Loucy (cell line): ENCODE measurements around the gene PDE11A.

Source experiments
- EZH2phosphoT487 ChIP-seq: fragments of 200-600 bp; IDR thresholded peaks from 2 replicates; pipeline ENCODE4 v1.6.1; 2018; ENCODE audit warnings: antibody characterized with exemption, mild to moderate bottlenecking, moderate library complexity, borderline replicate concordance
- TF ChIP-seq, protein P1 (sequence below): fragments of 200-600 bp; sonication (generic); conservative IDR thresholded peaks from 2 replicates; pipeline ENCODE4 v1.5.1; 2014; ENCODE audit warnings: mild to moderate bottlenecking, antibody characterized with exemption, low read length

DNA sequence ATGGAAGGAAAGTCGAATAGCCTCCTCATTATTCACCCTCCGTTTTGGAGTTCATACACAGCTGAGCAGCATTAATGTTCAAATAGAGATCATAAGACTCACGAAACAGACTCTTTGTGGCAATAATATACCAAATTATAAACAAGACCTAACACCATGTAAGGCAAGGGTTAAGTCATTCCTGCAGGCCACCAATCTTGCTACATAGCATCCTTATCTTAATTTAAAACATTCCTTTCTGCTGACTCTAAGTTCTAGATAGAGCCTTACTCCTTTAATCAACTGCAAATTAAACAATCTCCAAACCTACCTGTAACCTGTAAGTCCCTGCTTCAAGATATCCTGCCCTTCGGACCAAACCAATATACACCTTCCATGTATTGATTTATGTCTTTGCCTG lies 178.0 kb downstream of the PDE11A start:
- TF ChIP-seq, protein P1, sequence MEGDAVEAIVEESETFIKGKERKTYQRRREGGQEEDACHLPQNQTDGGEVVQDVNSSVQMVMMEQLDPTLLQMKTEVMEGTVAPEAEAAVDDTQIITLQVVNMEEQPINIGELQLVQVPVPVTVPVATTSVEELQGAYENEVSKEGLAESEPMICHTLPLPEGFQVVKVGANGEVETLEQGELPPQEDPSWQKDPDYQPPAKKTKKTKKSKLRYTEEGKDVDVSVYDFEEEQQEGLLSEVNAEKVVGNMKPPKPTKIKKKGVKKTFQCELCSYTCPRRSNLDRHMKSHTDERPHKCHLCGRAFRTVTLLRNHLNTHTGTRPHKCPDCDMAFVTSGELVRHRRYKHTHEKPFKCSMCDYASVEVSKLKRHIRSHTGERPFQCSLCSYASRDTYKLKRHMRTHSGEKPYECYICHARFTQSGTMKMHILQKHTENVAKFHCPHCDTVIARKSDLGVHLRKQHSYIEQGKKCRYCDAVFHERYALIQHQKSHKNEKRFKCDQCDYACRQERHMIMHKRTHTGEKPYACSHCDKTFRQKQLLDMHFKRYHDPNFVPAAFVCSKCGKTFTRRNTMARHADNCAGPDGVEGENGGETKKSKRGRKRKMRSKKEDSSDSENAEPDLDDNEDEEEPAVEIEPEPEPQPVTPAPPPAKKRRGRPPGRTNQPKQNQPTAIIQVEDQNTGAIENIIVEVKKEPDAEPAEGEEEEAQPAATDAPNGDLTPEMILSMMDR: no peak
- no peak for TF ChIP-seq EZH2phosphoT487
